ENCODE measurements around the gene SNX24. TPM values are rescaled to one million over a fixed set of nuclear protein-coding genes. Genes with fewer than 3 reads are reported as not detected.

The SNX24 gene
- total RNA-seq, 1 experiment from 2014 or later, result 10.8 TPM

DNA sequence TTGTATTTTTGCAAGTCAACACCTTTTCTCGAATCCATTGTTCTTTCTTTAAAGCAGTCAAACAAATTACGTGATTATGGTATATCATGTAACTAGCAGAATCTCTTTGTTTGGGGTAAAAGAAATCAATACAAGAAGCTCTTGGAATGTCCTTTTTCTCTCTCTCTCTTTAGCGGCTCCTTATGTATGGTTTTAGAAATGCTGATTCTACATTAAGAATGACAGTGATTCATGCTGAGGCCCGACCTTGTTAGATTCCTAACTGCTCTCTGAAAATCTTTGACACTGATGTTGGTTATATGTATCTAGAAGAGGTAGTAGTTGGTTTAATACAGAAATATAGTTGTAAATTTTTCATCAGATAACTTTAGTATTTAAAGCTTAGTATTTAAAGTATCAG, 76.4 kb downstream of the SNX24 start:
- ChIA-PET RAD21 (ENCODE audit: low non-redundant PET in 1 of 2, low total read pairs in 2 of 2, uncharacterized antibody in 2 of 2, unreplicated experiment in 2 of 2) (interaction anchor here in 1 of 2 experiments (0.7 kb wide), 1 partner anchor 413 kb away, joined by 4 read pairs; no protein-coding TSS in a partner anchor), CTCF (no interaction called here), POLR2A (no interaction called here)
- no peak overlapping the region for H3K27ac ChIP-seq (ENCODE audit: low read depth, low read length)
- no peaks in the 10 kb centered on the region for H3K9me3 ChIP-seq (ENCODE audit: control insufficient read depth in 1 of 2, insufficient read depth in 1 of 2, low read depth in 1 of 2, low read length in 2 of 2)
- H3K9me2 ChIP-seq (ENCODE audit: insufficient read depth), result no peaks in the 10 kb centered on the region
- no peaks in the 10 kb centered on the region for H4K20me1 ChIP-seq (ENCODE audit: insufficient read depth)
- intact Hi-C loops (cut with micrococcal nuclease), result no loop called here
- no peaks in the 10 kb centered on the region for H3K79me2 ChIP-seq (ENCODE audit: insufficient read depth, low read length)
- H3K4me1 ChIP-seq (ENCODE audit: control insufficient read depth in 1 of 2, insufficient read depth in 2 of 2, low read length in 2 of 2), result no peaks in the 10 kb centered on the region
- H2AFZ ChIP-seq (ENCODE audit: low read depth, low read length, poor library complexity, severe bottlenecking), result no peak overlapping the region
- TF ChIP-seq POLR2AphosphoS5 (IDR thresholded peaks at IDR 0.05; ENCODE audit: low read depth, low read length), result no peak
- no peak for TF ChIP-seq SRF (IDR thresholded peaks at IDR 0.05; ENCODE audit: low read depth)
- DNase-seq (ENCODE audit: low read depth, low spot score) (no peak), ATAC-seq (no peak)
- BruUV-seq (replicated peaks), result no TSS peak
- no peak overlapping the region for H3K4me3 ChIP-seq (replicated peaks in 1 of 2; ENCODE audit: low read depth in 1 of 2, low read length in 2 of 2)
- no peaks in the 10 kb centered on the region for H3K27me3 ChIP-seq (ENCODE audit: insufficient read depth, low read length)
- no peak overlapping the region for H3K4me2 ChIP-seq (ENCODE audit: low read length)
- H3K36me3 ChIP-seq (ENCODE audit: control insufficient read depth in 1 of 2, insufficient read depth in 2 of 2, low read length in 2 of 2), result no peaks in the 10 kb centered on the region
- no peak overlapping the region for H3K9ac ChIP-seq (ENCODE audit: low read length)

DNA sequence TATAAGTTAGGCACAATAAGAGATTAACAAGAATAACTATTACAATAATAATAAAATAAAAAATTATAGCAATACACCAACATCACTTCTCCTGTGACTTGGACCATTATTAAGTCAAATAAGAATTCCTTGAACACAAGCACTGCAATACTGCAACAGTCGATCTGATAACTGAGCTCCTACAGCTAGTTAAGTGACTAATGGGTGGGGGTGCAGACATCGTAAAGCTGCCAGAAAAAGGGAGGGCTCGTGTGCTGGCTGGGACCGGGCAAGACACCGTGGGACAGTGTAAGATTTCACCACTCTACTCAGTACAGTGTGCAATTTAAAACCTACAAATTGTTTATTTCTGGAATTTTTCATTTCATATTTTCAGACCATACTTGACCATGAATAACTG, 78.8 kb downstream of the SNX24 start:
- Histone ChIP-seq H3K27me3 (ENCODE audit: insufficient read depth, low read length) (no peaks in the 10 kb centered on the region), H3K4me1 (ENCODE audit: control insufficient read depth in 1 of 2, insufficient read depth in 2 of 2, low read length in 2 of 2) (no peaks in the 10 kb centered on the region), H3K9me3 (ENCODE audit: control insufficient read depth in 1 of 2, insufficient read depth in 1 of 2, low read depth in 1 of 2, low read length in 2 of 2) (no peaks in the 10 kb centered on the region), H3K27ac (ENCODE audit: low read depth, low read length) (no peak overlapping the region), H4K20me1 (ENCODE audit: insufficient read depth) (no peaks in the 10 kb centered on the region), H3K9me2 (ENCODE audit: insufficient read depth) (no peaks in the 10 kb centered on the region), H3K4me2 (ENCODE audit: low read length) (no peak overlapping the region), H3K9ac (ENCODE audit: low read length) (no peak overlapping the region), H2AFZ (ENCODE audit: low read depth, low read length, poor library complexity, severe bottlenecking) (no peak overlapping the region), H3K36me3 (ENCODE audit: control insufficient read depth in 1 of 2, insufficient read depth in 2 of 2, low read length in 2 of 2) (no peaks in the 10 kb centered on the region), H3K79me2 (ENCODE audit: insufficient read depth, low read length) (no peaks in the 10 kb centered on the region), H3K4me3 (replicated peaks in 1 of 2; ENCODE audit: low read depth in 1 of 2, low read length in 2 of 2) (no peak overlapping the region)
- intact Hi-C loops (cut with micrococcal nuclease), result no loop called here
- ATAC-seq (no peak), DNase-seq (ENCODE audit: low read depth, low spot score) (no peak)
- BruUV-seq (replicated peaks), result no TSS peak
- RAD21 ChIA-PET (ENCODE audit: low non-redundant PET in 1 of 2, low total read pairs in 2 of 2, uncharacterized antibody in 2 of 2, unreplicated experiment in 2 of 2), result no interaction called here
- CTCF ChIA-PET, result no interaction called here
- no peak for TF ChIP-seq POLR2A (IDR thresholded peaks at IDR 0.05; ENCODE audit: borderline replicate concordance, extremely low read depth, insufficient read depth, insufficient read length)
- no peak for TF ChIP-seq JUND (IDR thresholded peaks at IDR 0.05)
- TF ChIP-seq RAD21 (IDR thresholded peaks at IDR 0.05; ENCODE audit: low read depth), result no peak
- TF ChIP-seq EGR1 (IDR thresholded peaks at IDR 0.05; ENCODE audit: low read depth), result no peak
- no peak for TF ChIP-seq ZNF274 (IDR thresholded peaks at IDR 0.05; ENCODE audit: low read depth, low read length)
- no peak for TF ChIP-seq SRF (IDR thresholded peaks at IDR 0.05; ENCODE audit: low read depth)
- TF ChIP-seq CEBPB (IDR thresholded peaks at IDR 0.05; ENCODE audit: low read depth), result no peak
- TF ChIP-seq ZFX (IDR thresholded peaks at IDR 0.05), result no peak
- TF ChIP-seq, protein P1, sequence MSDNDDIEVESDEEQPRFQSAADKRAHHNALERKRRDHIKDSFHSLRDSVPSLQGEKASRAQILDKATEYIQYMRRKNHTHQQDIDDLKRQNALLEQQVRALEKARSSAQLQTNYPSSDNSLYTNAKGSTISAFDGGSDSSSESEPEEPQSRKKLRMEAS (IDR thresholded peaks at IDR 0.05), result no peak
- TF ChIP-seq SIN3A (IDR thresholded peaks at IDR 0.05; ENCODE audit: low read depth), result no peak
- TF ChIP-seq SP1 (IDR thresholded peaks at IDR 0.05; ENCODE audit: low read depth), result no peak
- no peak for TF ChIP-seq POLR2AphosphoS5 (IDR thresholded peaks at IDR 0.05; ENCODE audit: low read depth, low read length)
- TF ChIP-seq, protein P2, sequence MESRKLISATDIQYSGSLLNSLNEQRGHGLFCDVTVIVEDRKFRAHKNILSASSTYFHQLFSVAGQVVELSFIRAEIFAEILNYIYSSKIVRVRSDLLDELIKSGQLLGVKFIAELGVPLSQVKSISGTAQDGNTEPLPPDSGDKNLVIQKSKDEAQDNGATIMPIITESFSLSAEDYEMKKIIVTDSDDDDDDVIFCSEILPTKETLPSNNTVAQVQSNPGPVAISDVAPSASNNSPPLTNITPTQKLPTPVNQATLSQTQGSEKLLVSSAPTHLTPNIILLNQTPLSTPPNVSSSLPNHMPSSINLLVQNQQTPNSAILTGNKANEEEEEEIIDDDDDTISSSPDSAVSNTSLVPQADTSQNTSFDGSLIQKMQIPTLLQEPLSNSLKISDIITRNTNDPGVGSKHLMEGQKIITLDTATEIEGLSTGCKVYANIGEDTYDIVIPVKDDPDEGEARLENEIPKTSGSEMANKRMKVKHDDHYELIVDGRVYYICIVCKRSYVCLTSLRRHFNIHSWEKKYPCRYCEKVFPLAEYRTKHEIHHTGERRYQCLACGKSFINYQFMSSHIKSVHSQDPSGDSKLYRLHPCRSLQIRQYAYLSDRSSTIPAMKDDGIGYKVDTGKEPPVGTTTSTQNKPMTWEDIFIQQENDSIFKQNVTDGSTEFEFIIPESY (IDR thresholded peaks at IDR 0.05; ENCODE audit: extremely low read depth, insufficient replicate concordance, low read length), result no peak
- POLR2A ChIA-PET, result no interaction called here
